Measurements from ENCODE around the gene UBE3C. TPM values are rescaled to one million over a fixed set of nuclear protein-coding genes. Genes with fewer than 3 reads are reported as not detected.

Gene UBE3C
- total and polyA plus RNA-seq, 2 of the 13 experiments (the other 11 are each of a cell fraction or from before 2014, with no cell fraction given): 27.0 to 48.2 TPM

DNA sequence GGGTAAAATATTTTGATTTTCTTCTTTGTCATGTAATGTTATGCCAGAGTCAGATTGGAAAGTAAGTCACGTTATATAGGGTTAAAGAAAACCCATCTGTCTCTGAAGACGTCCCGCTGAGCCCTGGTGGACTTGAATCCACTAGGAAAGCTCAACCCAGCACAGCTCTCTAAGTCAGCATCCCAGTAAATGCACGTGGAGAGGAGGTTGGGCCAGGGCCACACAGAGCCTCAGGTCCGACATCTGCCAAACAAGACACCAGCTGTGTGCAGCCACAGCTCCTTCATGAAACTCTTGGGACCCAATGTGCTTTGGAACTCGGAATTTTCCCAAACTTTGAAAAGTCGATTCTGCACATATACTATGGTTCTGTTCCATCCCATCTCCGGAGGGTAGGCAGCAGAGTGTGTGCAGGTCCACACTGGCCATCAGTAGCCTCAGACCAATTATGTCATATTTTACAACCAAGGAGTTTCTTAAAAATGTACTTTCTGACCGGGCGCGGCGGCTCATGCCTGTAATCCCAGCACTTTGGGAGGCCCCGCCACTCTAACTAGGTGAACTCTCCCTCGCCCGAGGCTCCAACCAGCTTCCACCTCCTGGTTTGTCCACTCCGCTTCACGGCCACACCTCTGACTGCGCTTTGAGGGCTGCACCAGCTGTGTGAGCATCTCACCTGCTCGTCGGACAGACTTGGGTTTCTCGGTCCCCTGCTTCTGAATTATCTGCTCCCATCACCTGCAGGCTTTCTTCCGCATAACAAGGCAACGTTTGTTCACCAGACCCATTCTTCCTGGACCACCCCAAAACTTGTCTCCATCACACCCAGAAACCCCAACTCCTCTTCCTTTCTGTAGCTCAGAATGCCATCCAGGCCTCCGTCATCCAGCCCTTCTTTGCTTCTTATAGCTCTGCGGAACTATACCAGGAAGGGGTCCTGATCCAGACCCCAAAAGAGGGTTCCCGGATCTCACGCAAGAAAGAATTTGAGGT, 168.4 kb downstream of the UBE3C start:
- Histone ChIP-seq H3K79me2 (ENCODE audit: insufficient read depth, low read length) (no peaks in the 10 kb centered on the region), H4K20me1 (ENCODE audit: insufficient read depth, low read length) (no peaks in the 10 kb centered on the region), H2AFZ (ENCODE audit: low read length) (no peak overlapping the region), H3K4me1 (ENCODE audit: insufficient read depth, low read length) (peaks cover 31% of the 10 kb centered on the region), H3K4me3 (replicated peaks in 1 of 3; ENCODE audit: insufficient read depth in 1 of 3, low read depth in 2 of 3, low read length in 3 of 3) (no peak overlapping the region), H3K27ac (ENCODE audit: extremely low read length, insufficient read depth, low read length) (no peak overlapping the region), H3K36me3 (replicated peaks in 1 of 2; ENCODE audit: control insufficient read depth in 1 of 2, insufficient read depth in 2 of 2, low read length in 2 of 2) (no peaks in the 10 kb centered on the region), H3K27me3 (ENCODE audit: control insufficient read depth in 1 of 2, insufficient read depth in 2 of 2, low read length in 2 of 2) (peaks cover 2 to 18% of the 10 kb centered on the region in 2 experiments; a peak in 3 of 5 replicates), H3K9me3 (ENCODE audit: low read length) (no peaks in the 10 kb centered on the region), H3K4me2 (ENCODE audit: low read depth, low read length) (no peak overlapping the region), H3K9ac (ENCODE audit: insufficient read depth, low read depth, low read length) (no peak overlapping the region)
- ChIA-PET POLR2A (no interaction called here), CTCF (ENCODE audit: low intra/inter-chr PET ratio, low total read pairs) (no interaction called here)
- no peak for ATAC-seq
- in situ Hi-C loops (cut with HindIII; ENCODE audit: extremely low pct_ligation_motif_present, low pct_unique_long_range_greater_than_20kb): no loop called here
- WGBS (ENCODE audit: low lambda C conversion rate): 59% methylated on average over 22 of the region's 27 CpGs
- intact Hi-C loops (cut with micrococcal nuclease; ENCODE audit: unreplicated experiment): no loop called here
- TF ChIP-seq ZNF841 (CRISPR knock-in tag; IDR thresholded peaks at IDR 0.05; ENCODE audit: borderline replicate concordance) (no peak), SIX4 (CRISPR knock-in tag; IDR thresholded peaks at IDR 0.05) (no peak), ZSCAN30 (CRISPR knock-in tag; IDR thresholded peaks at IDR 0.05) (no peak), FOXK2 (IDR thresholded peaks at IDR 0.05) (no peak), FOXK1 (CRISPR knock-in tag; IDR thresholded peaks at IDR 0.05; ENCODE audit: borderline replicate concordance, low read depth) (no peak), ZNF207 (IDR thresholded peaks at IDR 0.05; ENCODE audit: borderline replicate concordance) (no peak), MAZ (IDR thresholded peaks at IDR 0.05; ENCODE audit: borderline replicate concordance, low read depth, low read length) (no peak), MAZ (CRISPR knock-in tag; IDR thresholded peaks at IDR 0.05; ENCODE audit: low read depth) (no peak), NFIC (IDR thresholded peaks at IDR 0.05; ENCODE audit: low read length) (no peak), ZKSCAN8 (CRISPR knock-in tag; IDR thresholded peaks at IDR 0.05; ENCODE audit: borderline replicate concordance) (no peak), TP53 (CRISPR knock-in tag; conservative IDR thresholded peaks at IDR 0.05) (no peak), ZNF761 (CRISPR knock-in tag; conservative IDR thresholded peaks at IDR 0.05) (no peak), ZNF564 (CRISPR knock-in tag; IDR thresholded peaks at IDR 0.05) (no peak)
- TF ChIP-seq, protein P1, sequence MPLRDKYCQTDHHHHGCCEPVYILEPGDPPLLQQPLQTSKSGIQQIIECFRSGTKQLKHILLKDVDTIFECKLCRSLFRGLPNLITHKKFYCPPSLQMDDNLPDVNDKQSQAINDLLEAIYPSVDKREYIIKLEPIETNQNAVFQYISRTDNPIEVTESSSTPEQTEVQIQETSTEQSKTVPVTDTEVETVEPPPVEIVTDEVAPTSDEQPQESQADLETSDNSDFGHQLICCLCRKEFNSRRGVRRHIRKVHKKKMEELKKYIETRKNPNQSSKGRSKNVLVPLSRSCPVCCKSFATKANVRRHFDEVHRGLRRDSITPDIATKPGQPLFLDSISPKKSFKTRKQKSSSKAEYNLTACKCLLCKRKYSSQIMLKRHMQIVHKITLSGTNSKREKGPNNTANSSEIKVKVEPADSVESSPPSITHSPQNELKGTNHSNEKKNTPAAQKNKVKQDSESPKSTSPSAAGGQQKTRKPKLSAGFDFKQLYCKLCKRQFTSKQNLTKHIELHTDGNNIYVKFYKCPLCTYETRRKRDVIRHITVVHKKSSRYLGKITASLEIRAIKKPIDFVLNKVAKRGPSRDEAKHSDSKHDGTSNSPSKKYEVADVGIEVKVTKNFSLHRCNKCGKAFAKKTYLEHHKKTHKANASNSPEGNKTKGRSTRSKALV (CRISPR knock-in tag; IDR thresholded peaks at IDR 0.05): no peak
- TF ChIP-seq, protein P2, sequence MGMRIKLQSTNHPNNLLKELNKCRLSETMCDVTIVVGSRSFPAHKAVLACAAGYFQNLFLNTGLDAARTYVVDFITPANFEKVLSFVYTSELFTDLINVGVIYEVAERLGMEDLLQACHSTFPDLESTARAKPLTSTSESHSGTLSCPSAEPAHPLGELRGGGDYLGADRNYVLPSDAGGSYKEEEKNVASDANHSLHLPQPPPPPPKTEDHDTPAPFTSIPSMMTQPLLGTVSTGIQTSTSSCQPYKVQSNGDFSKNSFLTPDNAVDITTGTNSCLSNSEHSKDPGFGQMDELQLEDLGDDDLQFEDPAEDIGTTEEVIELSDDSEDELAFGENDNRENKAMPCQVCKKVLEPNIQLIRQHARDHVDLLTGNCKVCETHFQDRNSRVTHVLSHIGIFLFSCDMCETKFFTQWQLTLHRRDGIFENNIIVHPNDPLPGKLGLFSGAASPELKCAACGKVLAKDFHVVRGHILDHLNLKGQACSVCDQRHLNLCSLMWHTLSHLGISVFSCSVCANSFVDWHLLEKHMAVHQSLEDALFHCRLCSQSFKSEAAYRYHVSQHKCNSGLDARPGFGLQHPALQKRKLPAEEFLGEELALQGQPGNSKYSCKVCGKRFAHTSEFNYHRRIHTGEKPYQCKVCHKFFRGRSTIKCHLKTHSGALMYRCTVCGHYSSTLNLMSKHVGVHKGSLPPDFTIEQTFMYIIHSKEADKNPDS (CRISPR knock-in tag; IDR thresholded peaks at IDR 0.05): no peak
- TF ChIP-seq, protein P3, sequence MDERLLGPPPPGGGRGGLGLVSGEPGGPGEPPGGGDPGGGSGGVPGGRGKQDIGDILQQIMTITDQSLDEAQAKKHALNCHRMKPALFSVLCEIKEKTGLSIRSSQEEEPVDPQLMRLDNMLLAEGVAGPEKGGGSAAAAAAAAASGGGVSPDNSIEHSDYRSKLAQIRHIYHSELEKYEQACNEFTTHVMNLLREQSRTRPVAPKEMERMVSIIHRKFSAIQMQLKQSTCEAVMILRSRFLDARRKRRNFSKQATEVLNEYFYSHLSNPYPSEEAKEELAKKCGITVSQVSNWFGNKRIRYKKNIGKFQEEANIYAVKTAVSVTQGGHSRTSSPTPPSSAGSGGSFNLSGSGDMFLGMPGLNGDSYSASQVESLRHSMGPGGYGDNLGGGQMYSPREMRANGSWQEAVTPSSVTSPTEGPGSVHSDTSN (CRISPR knock-in tag; IDR thresholded peaks at IDR 0.05): no peak
- TF ChIP-seq, protein P4, sequence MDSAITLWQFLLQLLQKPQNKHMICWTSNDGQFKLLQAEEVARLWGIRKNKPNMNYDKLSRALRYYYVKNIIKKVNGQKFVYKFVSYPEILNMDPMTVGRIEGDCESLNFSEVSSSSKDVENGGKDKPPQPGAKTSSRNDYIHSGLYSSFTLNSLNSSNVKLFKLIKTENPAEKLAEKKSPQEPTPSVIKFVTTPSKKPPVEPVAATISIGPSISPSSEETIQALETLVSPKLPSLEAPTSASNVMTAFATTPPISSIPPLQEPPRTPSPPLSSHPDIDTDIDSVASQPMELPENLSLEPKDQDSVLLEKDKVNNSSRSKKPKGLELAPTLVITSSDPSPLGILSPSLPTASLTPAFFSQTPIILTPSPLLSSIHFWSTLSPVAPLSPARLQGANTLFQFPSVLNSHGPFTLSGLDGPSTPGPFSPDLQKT (CRISPR knock-in tag; IDR thresholded peaks at IDR 0.05; ENCODE audit: borderline replicate concordance): no peak
- no peak for DNase-seq (ENCODE audit: low spot score)
- FAIRE-seq: no peak
- BruUV-seq (replicated peaks): no TSS peak

Measured in HepG2 (cell line).